Caco-2 (cell line): ENCODE data around the gene LRRC1. TPM values are rescaled to one million over a fixed set of nuclear protein-coding genes. Genes with fewer than 3 reads are reported as not detected.

Experiments used
- BruUV-seq: library from RNA; stranded (reverse); fragments of 400-500 nt; replicated peaks from 2 replicates; lab custom pipeline; 2021; lab: Mats Ljungman, UMichigan
- CTCF ChIA-PET: fragments of 300-600 bp; sonication (Branson Sonifier 250); formaldehyde crosslinking; loops from one replicate; lab custom pipeline; 2022; ENCODE audit warnings: antibody characterized with exemption; lab: Charles Lee
- POLR2A ChIA-PET: fragments of 300-600 bp; sonication (Branson Sonifier 250); formaldehyde crosslinking; loops from one replicate; lab custom pipeline; 2022; ENCODE audit warnings: antibody characterized with exemption; lab: Charles Lee
- DNase-seq, 2 experiments: peaks; one replicate each; pipeline versions ENCODE4 v3.0.0 to v3.0.0-alpha.2; 2020 to 2022
- H3K27me3 ChIP-seq: replicated peaks from 2 replicates; pipeline ENCODE4 v1.6.0; 2011; ENCODE audit warnings: low read length; ENCODE audit not compliant: control insufficient read depth, insufficient read depth
- H3K36me3 ChIP-seq: 2 replicates; pipeline ENCODE4 v1.5.1; 2011; ENCODE audit warnings: low read length; ENCODE audit not compliant: control insufficient read depth, insufficient read depth
- H3K4me1 ChIP-seq: fragments of 250-450 bp; sonication (Bioruptor Pico); 2 replicates; pipeline ENCODE4 v1.5.1; 2020; ENCODE audit warnings: mild to moderate bottlenecking
- H3K4me3 ChIP-seq: 2 replicates; pipeline ENCODE4 v1.5.1; 2011; ENCODE audit warnings: low read depth, mild to moderate bottlenecking, control low read depth, low read length
- H3K9me3 ChIP-seq: fragments of 250-450 bp; sonication (Bioruptor Pico); 2 replicates; pipeline ENCODE4 v1.5.1; 2020; ENCODE audit warnings: mild to moderate bottlenecking, moderate library complexity
- H3K27ac Mint-ChIP-seq: one replicate; pipeline ENCODE4 v1.8.0; 2022; ENCODE audit warnings: mixed read lengths; ENCODE audit not compliant: unreplicated experiment
- H3K27me3 Mint-ChIP-seq: one replicate; pipeline ENCODE4 v1.8.0; 2022; ENCODE audit warnings: mixed read lengths; ENCODE audit not compliant: insufficient read depth, unreplicated experiment
- H3K36me3 Mint-ChIP-seq: one replicate; pipeline ENCODE4 v1.8.0; 2022; ENCODE audit warnings: mild to moderate bottlenecking, mixed read lengths; ENCODE audit not compliant: insufficient read depth, unreplicated experiment
- H3K4me1 Mint-ChIP-seq: one replicate; pipeline ENCODE4 v1.8.0; 2022; ENCODE audit warnings: low read depth, mixed read lengths; ENCODE audit not compliant: unreplicated experiment
- H3K4me3 Mint-ChIP-seq: one replicate; pipeline ENCODE4 v1.8.0; 2022; ENCODE audit warnings: mild to moderate bottlenecking, moderate library complexity, mixed read lengths; ENCODE audit not compliant: unreplicated experiment
- H3K9me3 Mint-ChIP-seq: one replicate; pipeline ENCODE4 v1.8.0; 2022; ENCODE audit warnings: mixed read lengths; ENCODE audit not compliant: unreplicated experiment
- intact Hi-C: fragments of 100-400 bp; cut with micrococcal nuclease; formaldehyde crosslinking; loops from one replicate; pipeline ENCODE4 v1.10.0; 2022; ENCODE audit not compliant: unreplicated experiment
- total RNA-seq: library from RNA; stranded (reverse); gene quantifications from 2 replicates; pipeline ENCODE4 v1.2.3, GENCODE V29; 2022
- TF ChIP-seq, protein P1 (sequence below), 2 experiments: fragments of 200-600 bp in 1 of 2; IDR thresholded peaks; 1 replicate in 1 of 2; 2 replicates in 1 of 2; pipeline versions ENCODE4 v1.5.1 to v1.8.0; 2011 to 2022; ENCODE audit warnings: antibody characterized with exemption in 1 of 2, control low read depth in 1 of 2, inconsistent platforms in 1 of 2, low read depth in 1 of 2, low read length in 1 of 2, mild to moderate bottlenecking in 1 of 2, moderate library complexity in 1 of 2; ENCODE audit not compliant: insufficient read depth in 1 of 2, severe bottlenecking in 1 of 2, unreplicated experiment in 1 of 2

Gene LRRC1
- total RNA-seq, 1 experiment from 2014 or later: 60.8 TPM

DNA sequence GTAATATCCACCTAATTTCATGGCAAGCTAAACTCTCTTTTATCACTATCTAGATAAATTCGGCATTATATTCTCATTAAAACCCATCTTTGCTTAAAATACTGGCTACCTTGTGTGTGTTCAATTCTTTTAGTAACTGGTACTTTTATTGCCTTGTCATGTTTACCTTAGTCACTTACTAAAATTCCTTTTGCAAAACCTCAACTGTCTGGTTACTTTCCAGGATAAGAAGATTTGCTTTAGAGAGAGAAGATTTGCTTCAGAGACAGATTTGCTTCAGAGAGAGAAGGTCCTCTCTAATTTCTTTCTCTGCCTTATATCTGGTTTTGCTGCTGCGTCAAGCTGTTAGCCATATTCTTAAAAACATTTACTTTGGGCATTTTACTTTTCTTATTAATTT is 164.9 kb downstream of the LRRC1 start:
- no peaks in the 10 kb centered on the region for H3K9me3 ChIP-seq
- ChIA-PET POLR2A (interaction anchor here (0.7 to 1.5 kb wide), 2 partner anchors 166 to 238 kb away, joined by 3 to 4 read pairs; no protein-coding TSS in a partner anchor), CTCF (no interaction called here)
- no peak overlapping the region for H3K4me3 ChIP-seq
- peaks cover 45% of the 10 kb centered on the region for H3K4me1 ChIP-seq
- Mint-ChIP-seq H3K9me3 (no peaks in the 10 kb centered on the region), H3K27me3 (no peaks in the 10 kb centered on the region), H3K36me3 (no peaks in the 10 kb centered on the region), H3K4me1 (peaks cover 21% of the 10 kb centered on the region), H3K27ac (peak overlapping the region; percentile 76), H3K4me3 (no peak overlapping the region)
- TF ChIP-seq, protein P1, sequence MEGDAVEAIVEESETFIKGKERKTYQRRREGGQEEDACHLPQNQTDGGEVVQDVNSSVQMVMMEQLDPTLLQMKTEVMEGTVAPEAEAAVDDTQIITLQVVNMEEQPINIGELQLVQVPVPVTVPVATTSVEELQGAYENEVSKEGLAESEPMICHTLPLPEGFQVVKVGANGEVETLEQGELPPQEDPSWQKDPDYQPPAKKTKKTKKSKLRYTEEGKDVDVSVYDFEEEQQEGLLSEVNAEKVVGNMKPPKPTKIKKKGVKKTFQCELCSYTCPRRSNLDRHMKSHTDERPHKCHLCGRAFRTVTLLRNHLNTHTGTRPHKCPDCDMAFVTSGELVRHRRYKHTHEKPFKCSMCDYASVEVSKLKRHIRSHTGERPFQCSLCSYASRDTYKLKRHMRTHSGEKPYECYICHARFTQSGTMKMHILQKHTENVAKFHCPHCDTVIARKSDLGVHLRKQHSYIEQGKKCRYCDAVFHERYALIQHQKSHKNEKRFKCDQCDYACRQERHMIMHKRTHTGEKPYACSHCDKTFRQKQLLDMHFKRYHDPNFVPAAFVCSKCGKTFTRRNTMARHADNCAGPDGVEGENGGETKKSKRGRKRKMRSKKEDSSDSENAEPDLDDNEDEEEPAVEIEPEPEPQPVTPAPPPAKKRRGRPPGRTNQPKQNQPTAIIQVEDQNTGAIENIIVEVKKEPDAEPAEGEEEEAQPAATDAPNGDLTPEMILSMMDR (IDR thresholded peaks at IDR 0.05; ENCODE audit: insufficient read depth in 1 of 2, low read depth in 1 of 2, low read length in 1 of 2, severe bottlenecking in 1 of 2, unreplicated experiment in 1 of 2): no peak
- H3K27me3 ChIP-seq: no peaks in the 10 kb centered on the region
- peak in 1 of 2 experiments; percentile 12 for DNase-seq
- intact Hi-C loops: loop anchor here (5.0 to 10.0 kb wide), 3 partner anchors 37 to 465 kb away; no protein-coding TSS in a partner anchor
- H3K36me3 ChIP-seq: no peaks in the 10 kb centered on the region
- no TSS peak for BruUV-seq

GRCh38 chr6:53960311-53960710 is 165.5 kb downstream of the LRRC1 start:
- Histone ChIP-seq H3K36me3 (no peaks in the 10 kb centered on the region), H3K27me3 (no peaks in the 10 kb centered on the region), H3K9me3 (no peaks in the 10 kb centered on the region), H3K4me1 (peaks cover 45% of the 10 kb centered on the region), H3K4me3 (no peak overlapping the region)
- H3K9me3 Mint-ChIP-seq: no peaks in the 10 kb centered on the region
- no peak overlapping the region for H3K4me3 Mint-ChIP-seq
- ChIA-PET POLR2A (interaction anchor here (1.5 to 2.4 kb wide), 2 partner anchors 166 to 239 kb away, joined by 3 to 10 read pairs; partner anchors contain the start of gene LRRC1), CTCF (no interaction called here)
- intact Hi-C loops: no loop called here
- peaks cover 21% of the 10 kb centered on the region for H3K4me1 Mint-ChIP-seq
- BruUV-seq: TSS peak; percentile 69
- H3K27me3 Mint-ChIP-seq: no peaks in the 10 kb centered on the region
- TF ChIP-seq, protein P1 (IDR thresholded peaks at IDR 0.05; ENCODE audit: insufficient read depth in 1 of 2, low read depth in 1 of 2, low read length in 1 of 2, severe bottlenecking in 1 of 2, unreplicated experiment in 1 of 2): no peak
- H3K36me3 Mint-ChIP-seq: no peaks in the 10 kb centered on the region
- no peak for DNase-seq
- H3K27ac Mint-ChIP-seq: peak overlapping the region; percentile 76

GRCh38 chr6:53961679-53962370 is 167.0 kb downstream of the LRRC1 start:
- POLR2A ChIA-PET: interaction anchor here (2.4 kb wide), 1 partner anchor 168 kb away, joined by 10 read pairs; the partner anchor contains the start of gene LRRC1
- H3K4me3 ChIP-seq: no peak overlapping the region
- H3K4me1 ChIP-seq: peaks cover 41% of the 10 kb centered on the region
- CTCF ChIA-PET: no interaction called here
- no peaks in the 10 kb centered on the region for H3K36me3 ChIP-seq
- intact Hi-C loops: no loop called here
- Mint-ChIP-seq H3K4me3 (peak overlapping the region; percentile 60), H3K4me1 (peaks cover 12% of the 10 kb centered on the region), H3K9me3 (no peaks in the 10 kb centered on the region), H3K27me3 (no peaks in the 10 kb centered on the region), H3K36me3 (no peaks in the 10 kb centered on the region), H3K27ac (peak overlapping the region; percentile 91)
- H3K27me3 ChIP-seq: no peaks in the 10 kb centered on the region
- TF ChIP-seq, protein P1 (IDR thresholded peaks at IDR 0.05; ENCODE audit: insufficient read depth in 1 of 2, low read depth in 1 of 2, low read length in 1 of 2, severe bottlenecking in 1 of 2, unreplicated experiment in 1 of 2): no peak
- peak; percentile 70 to 85 for DNase-seq
- no peaks in the 10 kb centered on the region for H3K9me3 ChIP-seq
- BruUV-seq: no TSS peak
